Measurements from ENCODE around the gene LIMS1. TPM values are rescaled to one million over a fixed set of nuclear protein-coding genes. Genes with fewer than 3 reads are reported as not detected.

Gene LIMS1
- total RNA-seq, 1 donor from 2014 or later: 85.5 TPM

DNA sequence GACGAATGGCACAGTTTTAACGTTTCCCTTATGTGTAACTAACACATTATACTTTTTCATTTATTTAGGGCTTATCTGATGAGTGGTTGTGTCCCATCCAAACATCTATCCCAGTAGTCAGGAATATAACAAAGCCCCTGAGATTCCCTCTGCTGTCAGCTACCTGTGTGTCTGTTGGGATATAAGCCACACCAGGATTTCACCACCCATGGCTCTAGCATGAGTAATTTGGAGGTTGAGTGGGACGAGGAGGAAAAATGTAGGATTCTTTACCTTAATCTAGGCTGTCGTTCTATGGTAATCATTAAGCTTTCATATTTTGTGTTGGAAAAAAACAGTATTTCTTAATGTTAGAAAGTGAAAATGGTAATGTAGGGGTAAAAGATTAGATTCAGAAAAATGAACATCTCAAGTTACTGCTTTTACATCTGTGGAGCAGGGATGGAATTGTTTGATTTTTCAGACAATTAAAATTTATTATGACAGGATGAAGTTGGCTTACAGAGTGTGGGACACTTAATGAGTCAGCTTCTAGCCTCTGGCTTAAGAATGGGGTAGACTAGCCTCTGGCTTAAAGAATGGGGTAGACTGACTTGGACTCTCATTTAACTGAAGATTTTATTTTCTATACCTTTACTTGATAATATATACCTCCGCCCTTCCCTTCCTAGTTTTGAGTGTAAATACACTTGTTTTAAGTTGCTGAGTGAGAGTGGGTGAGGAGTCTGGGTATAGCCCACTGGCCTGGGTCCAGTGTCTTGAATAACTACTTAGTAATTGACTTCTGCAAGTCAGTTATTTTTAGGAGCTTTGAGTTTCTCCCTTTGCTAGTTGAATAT, 96.5 kb downstream of the LIMS1 start:
- H3K36me3 ChIP-seq: no peaks in the 10 kb centered on the region
- TF ChIP-seq, protein P1, sequence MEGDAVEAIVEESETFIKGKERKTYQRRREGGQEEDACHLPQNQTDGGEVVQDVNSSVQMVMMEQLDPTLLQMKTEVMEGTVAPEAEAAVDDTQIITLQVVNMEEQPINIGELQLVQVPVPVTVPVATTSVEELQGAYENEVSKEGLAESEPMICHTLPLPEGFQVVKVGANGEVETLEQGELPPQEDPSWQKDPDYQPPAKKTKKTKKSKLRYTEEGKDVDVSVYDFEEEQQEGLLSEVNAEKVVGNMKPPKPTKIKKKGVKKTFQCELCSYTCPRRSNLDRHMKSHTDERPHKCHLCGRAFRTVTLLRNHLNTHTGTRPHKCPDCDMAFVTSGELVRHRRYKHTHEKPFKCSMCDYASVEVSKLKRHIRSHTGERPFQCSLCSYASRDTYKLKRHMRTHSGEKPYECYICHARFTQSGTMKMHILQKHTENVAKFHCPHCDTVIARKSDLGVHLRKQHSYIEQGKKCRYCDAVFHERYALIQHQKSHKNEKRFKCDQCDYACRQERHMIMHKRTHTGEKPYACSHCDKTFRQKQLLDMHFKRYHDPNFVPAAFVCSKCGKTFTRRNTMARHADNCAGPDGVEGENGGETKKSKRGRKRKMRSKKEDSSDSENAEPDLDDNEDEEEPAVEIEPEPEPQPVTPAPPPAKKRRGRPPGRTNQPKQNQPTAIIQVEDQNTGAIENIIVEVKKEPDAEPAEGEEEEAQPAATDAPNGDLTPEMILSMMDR (IDR thresholded peaks at IDR 0.05): no peak
- no peak overlapping the region for H3K27ac ChIP-seq
- no peak overlapping the region for H3K4me3 ChIP-seq
- ATAC-seq: no peak
- no peaks in the 10 kb centered on the region for H3K27me3 ChIP-seq (ENCODE audit: low read depth)
- no peaks in the 10 kb centered on the region for H3K9me3 ChIP-seq
- intact Hi-C loops (cut with DNase I): no loop called here
- no peak for DNase-seq
- peaks cover 61% of the 10 kb centered on the region for H3K4me1 ChIP-seq

DNA sequence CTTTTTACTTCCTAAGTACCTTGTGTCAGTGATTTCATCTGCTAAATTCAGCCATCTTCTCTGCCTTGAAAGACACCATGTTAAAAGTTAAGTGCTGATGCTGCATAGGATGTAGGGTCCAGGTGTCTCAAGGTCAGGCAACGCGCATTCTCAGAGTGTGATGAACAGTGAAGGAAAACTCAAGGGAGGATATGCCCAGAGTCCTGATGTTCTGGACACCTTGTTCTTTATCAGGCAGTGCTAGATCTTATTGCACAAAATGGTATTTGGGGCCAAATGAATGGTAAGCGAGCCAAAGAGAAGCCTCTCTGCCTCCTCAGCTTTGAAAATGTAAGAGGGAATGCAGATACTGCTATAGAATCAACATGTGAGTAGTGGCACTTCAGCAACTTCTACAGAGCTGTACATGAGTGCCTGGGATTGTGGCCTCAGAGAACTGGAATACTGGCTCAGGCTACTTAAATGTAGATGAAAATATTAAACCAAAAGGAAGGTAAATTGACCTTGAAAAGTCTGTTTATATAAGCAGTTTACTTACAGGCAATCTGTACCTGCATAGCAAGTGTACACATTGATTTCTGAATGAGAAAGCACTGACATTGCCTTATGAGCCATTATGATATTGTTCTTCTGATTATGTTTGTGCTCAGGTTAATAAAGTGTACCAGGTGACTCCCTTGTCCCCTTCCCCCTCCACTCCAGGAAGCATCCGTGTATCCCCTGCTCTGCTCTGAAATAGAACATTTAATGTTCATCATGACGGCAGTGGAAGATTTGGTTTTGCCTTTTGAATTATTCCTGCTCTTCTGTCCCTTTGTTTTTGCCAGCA, 98.3 kb downstream of the LIMS1 start:
- H3K27me3 ChIP-seq (ENCODE audit: low read depth): no peaks in the 10 kb centered on the region
- no peaks in the 10 kb centered on the region for H3K9me3 ChIP-seq
- H3K27ac ChIP-seq: peak overlapping the region; percentile 20
- DNase-seq (no peak), ATAC-seq (no peak)
- TF ChIP-seq, protein P1 (IDR thresholded peaks at IDR 0.05): no peak
- H3K4me1 ChIP-seq: peaks cover 73% of the 10 kb centered on the region
- H3K36me3 ChIP-seq: no peaks in the 10 kb centered on the region
- intact Hi-C loops (cut with DNase I): no loop called here
- no peak overlapping the region for H3K4me3 ChIP-seq

- H3K36me3 ChIP-seq: no peaks in the 10 kb centered on the region
- peak overlapping the region; percentile 20 for H3K27ac ChIP-seq
- H3K4me3 ChIP-seq: no peak overlapping the region
- no peaks in the 10 kb centered on the region for H3K27me3 ChIP-seq (ENCODE audit: low read depth)
- ATAC-seq (no peak), DNase-seq (no peak)
- H3K4me1 ChIP-seq: peaks cover 81% of the 10 kb centered on the region
- intact Hi-C loops (cut with DNase I): no loop called here
- H3K9me3 ChIP-seq: no peaks in the 10 kb centered on the region
- TF ChIP-seq, protein P1 (IDR thresholded peaks at IDR 0.05): no peak
These were observed 99.1 kb downstream of the LIMS1 start for GRCh38 chr2:108633409-108633808.

- intact Hi-C loops (cut with DNase I): no loop called here
- DNase-seq (no peak), ATAC-seq (no peak)
- no peak overlapping the region for H3K4me3 ChIP-seq
- H3K27me3 ChIP-seq (ENCODE audit: low read depth): no peaks in the 10 kb centered on the region
- peak overlapping the region; percentile 59 for H3K27ac ChIP-seq
- H3K9me3 ChIP-seq: no peaks in the 10 kb centered on the region
- TF ChIP-seq, protein P1 (IDR thresholded peaks at IDR 0.05): no peak
- H3K36me3 ChIP-seq: no peaks in the 10 kb centered on the region
- H3K4me1 ChIP-seq: peaks cover 81% of the 10 kb centered on the region
These were observed 99.7 kb downstream of the LIMS1 start for GRCh38 chr2:108634011-108634410.

GRCh38 chr2:108634576-108635160, 100.4 kb downstream of the LIMS1 start:
- Histone ChIP-seq H3K27ac (peak overlapping the region; percentile 59), H3K9me3 (no peaks in the 10 kb centered on the region), H3K36me3 (no peaks in the 10 kb centered on the region), H3K27me3 (ENCODE audit: low read depth) (no peaks in the 10 kb centered on the region), H3K4me3 (no peak overlapping the region), H3K4me1 (peaks cover 78% of the 10 kb centered on the region)
- intact Hi-C loops (cut with DNase I): no loop called here
- no peak for ATAC-seq
- DNase-seq: no peak
- TF ChIP-seq, protein P1 (IDR thresholded peaks at IDR 0.05): no peak

Data from lower lobe of right lung (tissue), 2 donors.